ENCODE results near the gene STARD6.

Gene STARD6

Small RNA genes within 50 kb of the gene (small RNA-seq; reads per million reads assigned to genes)
- 0.05 to 1.5 reads per million in 2 experiments for gene SNRPGP2

All from SK-N-DZ (cell line).